ENCODE measurements around the gene GZMH.

GZMH gene

GRCh38 chr14:24556756-24557155 is 52.7 kb downstream of the GZMH start:
- TF ChIP-seq POLR2A (IDR thresholded peaks at IDR 0.05; ENCODE audit: extremely low read depth, insufficient read length) (no peak), MAX (IDR thresholded peaks at IDR 0.05; ENCODE audit: low read depth, low read length) (no peak), CTCF (IDR thresholded peaks at IDR 0.05; ENCODE audit: low read depth, low read length) (no peak), MYC (IDR thresholded peaks at IDR 0.05; ENCODE audit: low read depth, low read length) (no peak)
- no peak for DNase-seq (ENCODE audit: low read depth)

More at GRCh38 chr14:24556756-24557155, 52.7 kb downstream of the GZMH start:
- H3K4me3 ChIP-seq (ENCODE audit: low read depth, low read length) = no peak overlapping the region

Data from NB4 (cell line).